GM21367 (cell line): ENCODE results near the gene SHC3.

Source experiments
- ATAC-seq: cut with Tn5 transposase; IDR thresholded peaks from one replicate; pipeline ENCODE4 v1.9.1; 2021; ENCODE audit not compliant: unreplicated experiment

Gene SHC3

DNA sequence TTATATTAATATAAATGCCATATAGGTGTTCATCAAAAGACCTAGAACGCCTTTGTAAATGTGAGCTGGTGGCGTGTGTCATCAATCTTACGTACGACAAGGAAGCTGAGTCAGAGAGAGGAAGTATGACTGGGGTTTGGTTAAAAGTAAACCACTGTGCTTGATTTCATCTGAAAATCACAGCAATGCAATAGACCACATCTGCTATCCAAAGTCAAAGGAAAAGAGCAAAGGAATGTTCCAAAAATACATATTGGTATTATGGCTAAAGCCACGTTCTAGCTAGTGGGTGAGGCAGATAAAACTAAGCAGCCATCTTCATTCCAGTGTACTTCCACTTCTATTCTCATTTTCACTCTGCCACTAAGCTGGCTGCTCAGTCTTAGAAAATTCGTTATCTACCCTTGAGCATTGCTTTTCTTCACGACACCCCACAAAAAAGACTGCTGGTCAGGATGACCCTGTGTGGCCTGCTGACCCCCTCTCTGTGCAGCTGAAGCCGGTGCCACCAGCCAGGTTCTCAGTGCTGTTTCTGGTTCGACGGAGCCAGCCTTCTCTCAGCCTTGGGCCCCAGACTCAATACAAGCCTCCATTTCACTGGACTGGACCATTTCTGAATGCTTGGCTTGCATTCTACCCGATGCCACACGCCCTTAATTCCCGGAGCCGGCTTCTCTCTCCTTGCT lies 23.8 kb downstream of the SHC3 start:
- no peak for ATAC-seq

DNA sequence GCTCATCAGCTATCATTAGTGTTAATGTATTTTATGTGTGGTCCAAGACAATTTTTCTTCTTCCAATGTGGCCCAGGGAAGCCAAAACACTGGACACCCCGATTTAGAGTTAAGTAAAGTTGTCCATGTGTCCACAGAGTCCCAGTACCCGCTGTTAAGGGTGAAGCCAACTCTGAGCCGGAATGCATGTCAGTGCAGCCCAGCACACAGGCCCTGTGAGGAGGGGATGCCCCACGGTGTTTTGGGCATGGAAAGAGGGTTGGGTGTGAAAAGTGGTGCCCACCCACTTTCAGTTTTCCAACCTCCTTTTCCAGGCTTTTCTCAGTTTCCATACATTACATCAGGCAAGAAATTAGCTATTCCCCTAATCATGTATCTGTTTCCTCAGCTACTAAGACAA lies 24.4 kb downstream of the SHC3 start:
- no peak for ATAC-seq

DNA sequence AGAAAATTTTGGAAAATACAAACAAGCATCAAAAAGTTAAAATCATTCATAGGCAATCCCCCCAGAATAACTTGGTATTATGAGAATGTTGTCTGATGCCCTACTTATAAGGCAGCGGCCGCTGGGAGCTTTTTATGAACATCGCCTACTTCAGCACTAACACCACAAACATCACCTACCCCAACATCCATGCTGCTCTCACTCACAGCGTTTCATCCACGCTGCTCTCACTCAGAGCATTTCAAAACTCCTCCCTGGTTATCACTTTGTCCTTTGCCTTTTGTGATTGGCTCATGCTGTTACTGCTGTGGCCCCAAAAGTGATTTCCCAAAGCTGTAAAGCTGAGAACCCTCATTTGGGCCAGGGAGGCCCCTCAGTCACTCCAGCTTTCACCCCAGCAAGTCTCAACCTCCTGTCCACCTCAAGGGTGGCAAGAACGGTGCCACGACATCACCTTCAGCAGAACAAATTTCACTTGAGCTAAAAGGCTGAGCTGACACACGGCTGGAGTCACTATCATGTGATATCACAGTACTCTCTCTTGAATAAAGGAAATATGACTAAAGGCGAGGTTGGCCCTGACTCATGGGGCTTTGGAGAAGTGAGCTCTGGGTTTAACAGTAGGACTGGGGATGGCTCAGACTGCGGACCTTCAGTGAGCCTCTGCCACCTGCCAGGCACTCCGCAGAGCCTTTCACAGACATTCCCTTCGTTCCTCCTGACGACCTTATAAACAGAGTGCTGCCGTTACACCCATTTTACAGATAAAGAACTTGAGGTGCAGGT lies 25.2 kb downstream of the SHC3 start:
- ATAC-seq = no peak

DNA sequence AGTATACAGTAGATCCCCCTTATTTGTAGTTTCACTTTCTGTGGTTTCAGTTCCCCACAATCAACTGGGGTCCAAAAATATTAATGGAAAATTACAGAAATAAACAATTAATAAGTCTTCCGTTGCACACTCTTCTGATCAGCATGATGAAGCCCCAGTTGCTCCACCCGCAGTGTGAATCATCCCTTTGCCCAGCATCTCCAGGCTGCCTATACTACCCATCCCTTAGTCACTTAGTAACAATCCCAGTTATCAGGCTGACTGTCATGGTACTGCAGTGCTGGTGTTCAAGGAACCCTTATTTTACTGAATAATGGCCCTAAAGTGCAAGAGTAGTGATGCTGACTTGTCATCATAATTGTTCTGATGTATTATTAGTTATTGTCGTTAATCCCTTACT lies 28.9 kb downstream of the SHC3 start:
- no peak for ATAC-seq

DNA sequence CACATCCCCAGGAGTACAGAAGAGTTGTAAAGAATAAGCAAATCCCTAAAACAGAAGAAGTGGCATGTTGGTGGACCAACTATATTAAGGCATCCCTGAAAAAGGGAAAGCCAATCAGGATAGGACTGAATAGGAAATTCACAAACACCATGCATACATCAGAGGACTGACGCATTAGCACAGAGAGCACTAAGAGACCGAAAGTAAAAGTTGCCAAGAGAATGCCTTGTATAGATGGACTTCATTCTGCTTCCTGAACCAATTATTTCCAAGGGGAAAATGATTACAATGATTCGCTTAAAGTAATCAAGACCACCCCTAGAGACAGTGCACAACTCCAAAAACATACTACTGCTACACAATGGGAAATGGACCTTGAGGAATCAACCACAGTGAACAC lies 33.5 kb downstream of the SHC3 start:
- no peak for ATAC-seq

DNA sequence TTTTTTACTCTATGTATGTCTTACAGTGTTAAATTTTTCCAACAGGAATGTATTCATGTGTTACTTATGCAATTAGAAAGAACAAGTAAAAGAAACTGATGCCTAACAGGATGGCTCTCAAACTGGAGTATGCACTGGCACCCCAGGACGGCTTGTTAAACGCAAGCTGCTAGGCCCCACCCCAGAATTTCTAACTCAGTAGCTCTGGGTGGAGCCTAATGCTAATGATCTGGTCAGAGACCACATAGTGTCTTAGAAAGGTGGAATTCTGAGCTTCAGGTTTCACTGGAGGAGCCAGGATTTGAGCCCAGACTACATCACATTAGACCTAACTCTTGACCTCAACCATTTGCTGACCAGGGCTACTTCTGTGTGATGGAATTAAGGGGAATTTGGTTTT lies 34.4 kb downstream of the SHC3 start:
- no peak for ATAC-seq

DNA sequence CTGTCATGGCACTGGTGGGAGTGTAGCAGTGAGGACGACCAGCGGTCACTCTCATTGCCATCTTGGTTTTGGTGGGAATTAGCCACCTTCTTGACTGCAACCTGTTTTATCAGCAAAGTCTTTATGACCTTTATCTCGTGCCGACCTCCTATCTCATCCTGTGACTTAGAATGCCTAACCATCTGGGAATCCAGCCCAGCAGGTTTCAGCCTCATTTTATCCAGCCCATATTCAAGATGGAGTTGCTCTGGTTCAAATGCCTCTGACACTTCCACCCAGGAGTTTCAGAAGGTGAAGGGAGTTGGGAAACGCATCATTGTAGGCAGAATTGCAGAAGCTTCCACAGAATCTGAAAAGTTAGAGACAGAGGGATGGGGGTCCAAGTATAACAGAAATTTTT lies 35.4 kb downstream of the SHC3 start:
- ATAC-seq = no peak

DNA sequence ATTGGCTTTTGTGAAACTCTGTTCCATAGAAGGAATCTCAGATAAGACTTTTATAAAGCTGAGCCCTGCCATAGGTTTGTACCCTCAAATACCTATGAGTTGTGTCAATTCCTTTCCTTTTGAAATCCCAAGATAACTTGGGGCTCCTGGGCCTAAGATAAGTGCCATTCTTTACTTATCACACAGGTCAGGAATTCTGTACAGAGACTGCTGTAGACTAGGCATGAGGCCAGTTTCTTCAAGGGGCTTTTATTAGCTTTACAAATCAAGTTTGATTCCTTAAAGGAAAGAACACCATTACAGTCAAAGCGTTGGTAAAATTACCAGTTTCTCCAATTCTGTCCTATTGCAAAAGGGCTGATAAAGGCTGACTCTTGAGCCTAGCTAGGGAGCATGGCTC lies 39.2 kb downstream of the SHC3 start:
- no peak for ATAC-seq

DNA sequence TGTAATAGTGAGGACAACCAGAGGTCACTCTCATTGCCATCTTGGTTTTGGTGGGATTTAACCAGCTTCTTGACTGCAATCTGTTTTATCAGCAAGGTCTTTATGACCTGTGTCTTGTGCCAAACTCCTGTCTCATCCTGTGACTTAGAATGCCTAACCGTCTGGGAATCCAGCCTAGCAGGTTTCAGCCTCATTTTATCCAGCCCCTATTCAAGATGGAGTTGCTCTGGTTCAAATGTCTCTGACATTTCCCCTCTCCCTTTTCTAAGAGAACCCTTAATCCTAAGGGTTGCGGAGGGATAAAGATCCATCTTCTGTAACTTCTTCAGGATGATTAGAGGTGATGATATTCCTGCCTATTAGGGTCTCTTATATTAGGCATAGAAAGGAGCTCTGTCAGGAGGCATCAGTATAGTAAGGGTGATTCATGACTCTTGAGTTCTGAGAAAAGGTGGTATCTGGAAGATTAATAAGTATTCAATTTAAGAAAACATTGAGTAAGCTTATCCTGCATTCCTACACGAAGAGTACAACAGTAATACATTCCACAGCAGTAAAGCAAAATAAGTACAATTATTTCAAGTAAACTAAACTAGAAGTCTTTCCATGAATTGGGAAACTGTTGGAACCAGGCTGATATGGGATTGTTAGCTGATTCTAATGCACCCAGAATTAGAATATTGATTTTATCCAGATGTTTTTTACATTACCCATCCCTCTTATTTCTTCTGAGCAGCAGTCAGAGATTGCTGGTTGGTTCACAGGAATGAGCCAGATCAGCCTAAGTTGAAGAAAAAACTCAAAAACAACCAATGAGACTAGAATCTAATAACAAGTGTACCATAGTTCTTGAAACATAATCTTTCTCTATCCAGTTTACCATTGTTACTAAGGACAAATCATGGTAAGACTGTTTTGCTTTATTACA lies 39.9 kb downstream of the SHC3 start:
- ATAC-seq = no peak

DNA sequence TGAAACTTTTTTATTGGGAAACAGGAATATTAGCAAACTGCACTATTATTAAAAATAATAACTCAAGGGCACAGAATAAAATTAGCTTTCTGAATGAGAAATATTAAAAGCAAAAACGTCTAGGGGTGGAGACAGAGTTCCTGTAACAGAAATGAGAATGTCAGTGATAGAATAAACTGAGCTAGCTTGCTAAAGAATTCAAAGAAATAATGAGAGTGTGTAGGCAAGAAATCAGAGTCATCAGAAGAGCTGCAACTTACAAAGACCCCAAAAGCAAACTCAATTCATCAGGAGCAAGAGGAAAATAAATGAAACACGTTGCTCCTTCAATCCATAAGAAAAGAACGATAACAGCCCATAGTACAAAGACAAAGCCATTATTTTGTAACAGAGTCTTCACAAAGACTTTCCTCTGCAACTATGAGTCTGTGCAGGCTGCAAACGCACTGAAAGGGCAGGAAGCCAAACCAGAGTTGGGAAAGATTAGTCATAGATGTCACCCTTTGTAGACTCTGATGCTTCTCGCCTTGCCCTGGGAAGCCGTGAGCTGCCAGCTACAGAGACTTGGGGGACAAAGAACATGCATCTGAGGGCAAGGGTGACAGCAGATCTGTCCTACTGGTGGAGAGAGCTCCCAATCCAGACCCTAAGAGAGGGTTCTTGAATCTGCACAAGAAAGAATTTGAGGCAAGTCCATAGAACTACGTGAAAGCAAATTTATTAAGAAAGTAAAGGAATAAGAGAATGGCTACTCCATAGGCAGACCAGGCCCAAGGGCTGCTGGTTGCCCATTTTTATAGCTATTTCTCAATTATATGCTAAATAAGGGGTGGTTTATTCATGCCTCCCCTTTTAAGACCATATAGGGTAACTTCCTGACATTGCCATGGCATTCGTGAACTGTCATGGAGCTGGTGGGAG lies 40.8 kb downstream of the SHC3 start:
- no peak for ATAC-seq

DNA sequence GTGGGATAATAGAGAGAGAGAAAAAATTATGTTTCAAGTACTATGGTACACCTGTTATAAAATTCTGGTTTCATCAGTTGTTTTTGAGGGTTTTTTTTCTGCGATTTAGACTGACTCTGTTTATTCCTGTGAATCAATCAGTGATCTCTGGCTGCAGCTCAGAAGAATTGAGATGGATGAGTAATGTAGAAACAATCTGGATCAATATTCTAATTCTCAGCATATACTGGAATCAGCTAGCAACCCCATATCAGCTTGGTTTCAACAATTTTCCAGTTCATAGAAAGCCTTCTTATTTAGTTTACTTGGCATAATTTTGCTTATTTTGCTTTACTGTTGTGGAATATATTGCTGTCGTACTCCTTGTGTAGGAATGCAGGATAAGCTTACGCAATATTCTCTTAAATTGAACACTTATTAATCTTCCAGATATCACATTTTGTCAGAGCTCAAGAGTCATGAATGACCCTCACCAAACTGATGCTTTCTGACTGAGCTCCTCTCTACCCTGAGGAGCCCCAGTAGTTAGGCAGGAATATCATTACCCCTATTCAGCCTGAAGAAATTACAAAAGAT lies 42.9 kb downstream of the SHC3 start:
- ATAC-seq = no peak

DNA sequence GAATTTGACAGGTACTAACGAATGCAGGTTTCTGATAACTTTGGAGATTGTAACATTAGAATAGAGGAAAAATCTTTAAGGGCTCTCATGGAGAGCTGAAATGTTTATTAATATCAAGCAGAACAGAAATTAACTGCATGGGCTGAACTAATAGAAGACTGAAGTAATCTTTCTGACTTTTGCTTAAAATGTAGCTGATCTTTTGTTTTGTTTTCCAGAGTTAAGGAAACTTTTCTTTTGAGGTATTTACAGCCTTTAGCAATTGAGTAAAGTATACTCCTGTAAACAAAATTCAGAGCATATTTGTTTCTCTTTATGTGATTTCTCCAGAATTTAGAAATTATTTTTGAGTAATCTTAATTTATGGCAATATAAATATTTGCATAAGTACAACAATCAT lies 43.9 kb downstream of the SHC3 start:
- ATAC-seq = no peak

DNA sequence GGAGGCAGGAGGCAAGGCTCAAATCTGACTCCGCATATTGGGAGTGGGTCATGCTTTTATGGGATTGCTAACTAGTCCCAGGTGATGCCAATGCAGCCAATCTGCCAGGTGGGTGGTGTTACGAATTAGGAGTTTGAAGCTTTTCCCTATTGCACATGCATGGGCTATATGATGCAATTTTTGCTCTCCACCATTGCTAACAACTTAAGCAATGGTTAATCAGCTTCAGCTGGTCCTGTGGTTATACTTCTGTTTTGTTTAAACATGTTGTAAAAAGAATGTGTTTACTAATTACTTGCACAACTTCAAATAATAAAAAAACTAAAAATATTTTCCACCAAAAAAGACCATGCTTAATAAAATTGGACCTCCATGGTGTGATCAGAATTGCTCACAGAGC lies 55.7 kb downstream of the SHC3 start:
- ATAC-seq = no peak

DNA sequence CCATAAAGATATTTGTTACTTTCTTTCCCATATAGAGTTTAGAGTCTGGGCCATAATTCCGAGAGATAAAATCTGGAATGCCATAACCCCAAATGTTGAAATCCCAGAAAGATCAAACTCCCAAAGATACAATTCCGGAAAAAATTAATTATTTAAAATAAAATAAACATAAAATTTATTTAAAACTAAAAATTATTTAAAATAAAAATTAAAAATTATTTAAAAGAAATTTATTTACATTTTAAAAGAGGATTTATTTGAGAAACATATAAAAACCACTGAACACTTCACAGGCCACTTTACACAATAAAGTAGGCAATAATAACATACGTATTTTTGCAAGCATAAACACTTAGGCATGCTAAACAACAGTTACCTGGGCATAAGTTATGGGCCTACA lies 57.9 kb downstream of the SHC3 start:
- no peak for ATAC-seq

DNA sequence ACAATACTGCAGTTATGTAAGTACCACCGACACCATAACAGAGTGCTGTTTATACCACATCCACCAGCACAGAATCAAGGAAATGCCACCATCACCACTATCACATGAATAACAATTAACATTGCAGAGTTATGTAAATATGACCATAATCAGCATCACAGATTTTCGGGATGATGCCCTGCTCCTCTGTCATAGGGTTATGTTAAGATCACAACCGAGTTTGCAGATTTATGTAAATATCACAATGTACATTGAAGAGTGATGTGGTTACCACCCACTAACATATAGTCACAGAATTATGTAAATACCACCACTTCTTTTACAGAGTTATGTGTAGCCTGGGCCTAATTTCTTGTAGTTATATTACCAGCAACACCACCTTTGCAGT lies 61.8 kb downstream of the SHC3 start:
- no peak for ATAC-seq

DNA sequence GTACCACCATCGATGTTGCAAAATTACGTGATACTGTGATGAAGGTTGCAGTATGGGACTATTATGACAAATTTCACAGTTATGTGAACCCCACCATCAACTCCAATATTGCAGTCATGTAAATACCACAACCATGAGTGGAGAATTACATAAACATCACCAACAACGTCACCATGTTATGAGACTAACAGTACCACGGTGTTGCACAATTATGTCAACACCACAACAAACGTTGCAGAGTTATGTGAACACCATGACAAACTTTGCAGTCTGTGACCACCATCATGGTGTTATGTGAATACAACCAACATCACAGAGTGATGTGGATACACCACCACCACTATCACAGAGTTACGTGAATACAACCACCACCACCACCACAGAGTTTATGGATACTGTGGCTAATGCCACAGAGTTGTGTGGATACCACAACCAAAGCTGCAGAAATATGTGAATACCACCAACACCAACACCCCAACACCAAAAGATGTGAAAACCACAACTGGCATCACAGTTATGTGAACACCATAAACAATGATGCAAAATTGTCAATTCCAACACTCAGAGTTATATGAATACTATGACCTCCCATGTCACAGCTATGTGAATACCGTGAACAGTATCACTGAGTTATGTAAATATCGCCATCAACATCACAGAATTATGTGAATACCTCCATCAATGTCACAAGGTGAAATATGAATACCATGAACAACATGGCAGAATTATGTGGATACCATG lies 62.4 kb downstream of the SHC3 start:
- ATAC-seq = no peak

DNA sequence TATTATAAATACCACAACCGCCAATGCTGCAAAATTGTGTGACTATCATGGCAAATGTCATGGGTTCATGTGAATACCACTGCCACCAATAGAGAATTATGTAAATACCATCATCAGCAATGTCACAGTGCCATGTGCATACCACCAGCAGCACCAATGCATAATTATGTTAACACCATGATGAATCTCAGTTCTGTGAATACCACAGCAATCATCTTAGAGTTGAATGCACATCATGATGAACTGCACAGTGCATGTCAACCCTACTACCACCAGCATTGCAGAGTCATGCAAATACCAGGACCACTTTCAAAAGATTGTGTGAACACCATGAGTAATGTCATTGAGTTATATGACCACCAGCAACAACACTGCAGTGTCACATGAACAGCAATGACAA lies 63.2 kb downstream of the SHC3 start:
- no peak for ATAC-seq

DNA sequence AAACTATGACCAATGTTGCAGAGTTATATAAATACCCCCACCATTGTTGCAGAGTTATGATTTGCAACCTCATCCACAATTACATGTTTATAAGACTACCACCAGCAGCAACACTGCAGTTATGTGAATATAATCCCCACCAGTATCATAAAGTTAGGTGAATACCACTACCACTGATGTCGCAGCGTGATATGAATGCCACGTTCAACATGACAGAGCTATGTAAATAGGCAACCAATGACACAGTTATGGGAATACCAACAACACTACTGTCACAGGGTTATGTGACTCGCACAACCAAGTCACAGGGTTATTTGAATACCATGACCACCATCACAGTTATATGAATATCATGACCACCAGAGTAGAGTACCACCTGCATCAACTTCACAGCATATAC lies 63.9 kb downstream of the SHC3 start:
- ATAC-seq = no peak

DNA sequence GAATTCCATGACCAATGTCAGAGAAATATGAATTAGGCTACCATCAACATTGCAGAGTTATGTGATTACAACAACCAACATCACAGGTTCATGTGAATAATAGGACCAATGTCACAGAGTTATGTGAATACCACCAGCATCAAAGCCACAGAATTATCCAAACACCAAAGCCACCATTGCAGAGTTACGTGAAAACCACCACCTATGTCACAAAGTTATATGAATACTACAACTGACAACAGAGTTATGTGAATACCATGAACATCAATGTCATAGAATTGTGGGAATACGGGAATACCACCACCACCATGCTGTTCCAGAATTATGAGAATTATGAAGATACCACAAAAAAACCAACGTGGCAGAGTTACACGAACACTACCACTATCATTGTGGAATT lies 64.8 kb downstream of the SHC3 start:
- no peak for ATAC-seq

DNA sequence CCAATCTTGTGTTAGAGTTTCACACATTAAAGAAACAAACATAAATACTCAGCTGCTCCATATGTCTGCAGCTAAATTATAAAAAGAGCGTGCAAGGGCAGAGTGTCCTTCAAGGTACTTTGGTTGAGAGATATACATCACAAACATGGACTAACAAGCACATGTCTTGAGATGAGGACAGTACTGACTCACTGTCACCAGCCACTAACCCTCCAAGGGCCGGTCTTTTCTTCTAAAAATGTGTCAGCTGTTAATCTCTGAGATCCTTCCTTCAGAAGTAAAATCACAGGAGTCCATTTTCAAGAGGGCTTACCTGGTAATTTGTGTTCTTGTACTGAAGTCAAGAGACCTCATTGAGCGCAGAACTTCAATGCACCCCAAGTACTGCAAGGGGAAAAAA lies 66.4 kb downstream of the SHC3 start:
- ATAC-seq = no peak
